SU-DHL-6 (cell line): ENCODE data around the gene PHF21B.

Experiments used
- H2AFZ ChIP-seq: fragments of 200-600 bp; sonication (generic); 2 replicates; pipeline ENCODE4 v1.6.1; 2014; ENCODE audit warnings: low read depth, mild to moderate bottlenecking, moderate library complexity, mixed read lengths, antibody characterized with exemption, low read length; ENCODE audit not compliant: severe bottlenecking
- H3F3A ChIP-seq: fragments of 200-600 bp; shearing (Covaris generic); 2 replicates; pipeline ENCODE4 v1.6.0; 2016; ENCODE audit warnings: antibody characterized with exemption, mild to moderate bottlenecking; ENCODE audit not compliant: insufficient read depth
- H3K27ac ChIP-seq: fragments of 200-600 bp; sonication (generic); 2 replicates; pipeline ENCODE4 v1.5.1; 2016; ENCODE audit warnings: low read depth, mild to moderate bottlenecking, low read length, moderate library complexity, mixed read lengths
- H3K27me3 ChIP-seq: fragments of 200-600 bp; sonication (generic), shearing (Covaris generic); 2 replicates; pipeline ENCODE4 v1.6.0; 2014; ENCODE audit warnings: mild to moderate bottlenecking, low read length
- H3K36me3 ChIP-seq: fragments of 200-600 bp; sonication (generic); 2 replicates; pipeline ENCODE4 v1.6.1; 2014; ENCODE audit warnings: mild to moderate bottlenecking, low read length, mixed read lengths
- H3K4me2 ChIP-seq: fragments of 300-600, 200-600 bp; shearing (Covaris generic), sonication (generic); 2 replicates; pipeline ENCODE4 v1.6.0; 2014; ENCODE audit warnings: low read length, low read depth, mild to moderate bottlenecking; ENCODE audit not compliant: poor library complexity, severe bottlenecking
- H3K4me3 ChIP-seq: fragments of 200-600 bp; sonication (generic); 2 replicates; pipeline ENCODE4 v1.5.1; 2014; ENCODE audit warnings: antibody characterized with exemption, low read length, mild to moderate bottlenecking, mixed read lengths; ENCODE audit not compliant: insufficient read depth, poor library complexity, severe bottlenecking
- H3K79me2 ChIP-seq: fragments of 200-600 bp; sonication (generic); 2 replicates; pipeline ENCODE4 v1.6.1; 2014; ENCODE audit warnings: mild to moderate bottlenecking, low read length, moderate library complexity; ENCODE audit not compliant: insufficient read depth
- H3K9ac ChIP-seq: fragments of 200-600 bp; sonication (generic); 2 replicates; pipeline ENCODE4 v1.7.0; 2014; ENCODE audit warnings: mild to moderate bottlenecking, low read length
- H3K9me2 ChIP-seq: fragments of 200-600 bp; sonication (generic); replicated peaks from 2 replicates; pipeline ENCODE4 v1.6.1; 2014; ENCODE audit warnings: low read length; ENCODE audit not compliant: insufficient read depth
- H3K9me3 ChIP-seq: fragments of 200-600 bp; sonication (generic); 2 replicates; pipeline ENCODE4 v1.6.1; 2014; ENCODE audit warnings: low read length, mixed read lengths; ENCODE audit not compliant: insufficient read depth
- H4K20me1 ChIP-seq: fragments of 200-600 bp; sonication (generic); 2 replicates; pipeline ENCODE4 v1.6.1; 2014; ENCODE audit warnings: low read depth, mild to moderate bottlenecking, antibody characterized with exemption, low read length, moderate library complexity, mixed read lengths
- CTCF ChIP-seq: fragments of 200-600 bp; sonication (generic); IDR thresholded peaks from one replicate; pipeline ENCODE4 v1.5.1; 2017; ENCODE audit warnings: antibody characterized with exemption, mild to moderate bottlenecking, low read length, moderate library complexity; ENCODE audit not compliant: insufficient read depth, poor library complexity, severe bottlenecking
- EZH2phosphoT487 ChIP-seq: fragments of 200-600 bp; sonication (generic), shearing (Covaris generic); conservative IDR thresholded peaks from 2 replicates; pipeline ENCODE4 v1.6.1; 2018; ENCODE audit warnings: mild to moderate bottlenecking, antibody characterized with exemption, low read length, moderate library complexity, mixed read lengths

PHF21B gene

GRCh38 chr22:44862981-44863860 is 146.6 kb downstream of the PHF21B start:
- Histone ChIP-seq H3K4me2 (no peak overlapping the region), H3K4me3 (no peak overlapping the region), H3K9me3 (no peaks in the 10 kb centered on the region), H3K27me3 (no peaks in the 10 kb centered on the region), H2AFZ (no peak overlapping the region), H3K9ac (no peak overlapping the region), H3K9me2 (no peaks in the 10 kb centered on the region), H3F3A (no peaks in the 10 kb centered on the region), H3K36me3 (no peaks in the 10 kb centered on the region), H3K79me2 (no peaks in the 10 kb centered on the region), H3K27ac (no peak overlapping the region), H4K20me1 (no peaks in the 10 kb centered on the region)
- TF ChIP-seq EZH2phosphoT487: no peak
- no peak for TF ChIP-seq CTCF

- H3K9me2 ChIP-seq: no peaks in the 10 kb centered on the region
- H3K9ac ChIP-seq: no peak overlapping the region
- H3K36me3 ChIP-seq: no peaks in the 10 kb centered on the region
- no peak overlapping the region for H3K27ac ChIP-seq
- H3F3A ChIP-seq: no peaks in the 10 kb centered on the region
- no peaks in the 10 kb centered on the region for H3K9me3 ChIP-seq
- no peak for TF ChIP-seq CTCF
- TF ChIP-seq EZH2phosphoT487: no peak
- H3K79me2 ChIP-seq: no peaks in the 10 kb centered on the region
- no peak overlapping the region for H2AFZ ChIP-seq
- H3K4me2 ChIP-seq: no peak overlapping the region
- H3K27me3 ChIP-seq: no peaks in the 10 kb centered on the region
- no peak overlapping the region for H3K4me3 ChIP-seq
- H4K20me1 ChIP-seq: no peaks in the 10 kb centered on the region
Observed at GRCh38 chr22:44862281-44862680, 147.5 kb downstream of the PHF21B start.

GRCh38 chr22:44861245-44861644 is 148.6 kb downstream of the PHF21B start:
- Histone ChIP-seq H3K79me2 (no peaks in the 10 kb centered on the region), H3F3A (no peaks in the 10 kb centered on the region), H3K9ac (no peak overlapping the region), H3K9me2 (no peaks in the 10 kb centered on the region), H3K4me3 (no peak overlapping the region), H2AFZ (no peak overlapping the region), H3K36me3 (no peaks in the 10 kb centered on the region), H3K27ac (no peak overlapping the region), H3K4me2 (no peak overlapping the region), H3K27me3 (no peaks in the 10 kb centered on the region), H3K9me3 (no peaks in the 10 kb centered on the region), H4K20me1 (no peaks in the 10 kb centered on the region)
- TF ChIP-seq EZH2phosphoT487 (no peak), CTCF (no peak)
